A673 (cell line): ENCODE measurements around the gene INPP1.

Experiments used
- CTCF ChIP-seq: fragments of 300-800, 200-600 bp; sonication (generic); conservative IDR thresholded peaks from 2 replicates; pipeline ENCODE4 v1.5.1; 2017; ENCODE audit warnings: low read depth, mild to moderate bottlenecking, antibody characterized with exemption, low read length, moderate library complexity, mixed read lengths
- EZH2 ChIP-seq: fragments of 200-600 bp; sonication (generic); IDR thresholded peaks from 2 replicates; pipeline ENCODE4 v1.6.1; 2017; ENCODE audit warnings: borderline replicate concordance, low read depth, mild to moderate bottlenecking, mixed read lengths, antibody characterized with exemption, low read length; ENCODE audit not compliant: poor library complexity, severe bottlenecking

GRCh38 chr2:190367091-190367490 lies 23.7 kb downstream of the INPP1 start:
- TF ChIP-seq CTCF (no peak), EZH2 (no peak)
